HEK293 (cell line): ENCODE data around the gene XPNPEP2.

ENCODE experiments used
- CTCF ChIA-PET: fragments of 350-600 bp; formaldehyde crosslinking; extraction: SDS; loops from one replicate; lab custom pipeline; 2021; ENCODE audit warnings: antibody characterized with exemption; lab: Yijun Ruan, JAX
- POLR2A ChIA-PET: fragments of 300-600 bp; formaldehyde crosslinking; extraction: SDS; loops from one replicate; lab custom pipeline; 2020; ENCODE audit warnings: antibody characterized with exemption, inconsistent platforms; lab: Yijun Ruan, JAX
- H3K27ac ChIP-seq: fragments of 200-500 bp; sonication (Bioruptor generic); 2 replicates; pipeline ENCODE4 v1.5.1; 2014; ENCODE audit warnings: low read depth, low read length, control low read depth, inconsistent platforms; ENCODE audit errors: extremely low read depth
- H3K36me3 ChIP-seq, 2 experiments: fragments of 200-500 bp in 1 of 2; sonication (Bioruptor generic) in 1 of 2; 1 replicate in 1 of 2; 2 replicates in 1 of 2; pipeline ENCODE4 v1.5.1; 2014 to 2017; ENCODE audit warnings: inconsistent platforms in 2 of 2, low read length in 2 of 2; ENCODE audit not compliant: control insufficient read depth in 2 of 2, insufficient read depth in 1 of 2
- H3K4me1 ChIP-seq: fragments of 200-500 bp; sonication (Bioruptor generic); 2 replicates; pipeline ENCODE4 v1.5.1; 2014; ENCODE audit warnings: mild to moderate bottlenecking, low read length, inconsistent platforms; ENCODE audit not compliant: control insufficient read depth, insufficient read depth
- H3K4me3 ChIP-seq: 2 replicates; pipeline ENCODE4 v1.5.1; 2011; ENCODE audit warnings: low read depth, mild to moderate bottlenecking, control low read depth, low read length, moderate library complexity
- H3K9me3 ChIP-seq: fragments of 200-500 bp; sonication (Bioruptor generic); 2 replicates; pipeline ENCODE4 v1.5.1; 2014; ENCODE audit warnings: low read depth, low read length, inconsistent platforms; ENCODE audit not compliant: control insufficient read depth, insufficient read depth
- KLF10 ChIP-seq: fragments of 450-650 bp; IDR thresholded peaks from 2 replicates; pipeline ENCODE4 v1.5.1; 2018; ENCODE audit warnings: missing biosample characterization, mild to moderate bottlenecking, missing genetic modification characterization
- KLF16 ChIP-seq: fragments of 450-650 bp; formaldehyde crosslinking; IDR thresholded peaks from 2 replicates; pipeline ENCODE4 v1.5.1; 2017; ENCODE audit warnings: missing biosample characterization, missing genetic modification characterization
- PATZ1 ChIP-seq: fragments of 450-650 bp; formaldehyde crosslinking; IDR thresholded peaks from 2 replicates; pipeline ENCODE4 v1.5.1; 2016; ENCODE audit warnings: missing biosample characterization, missing genetic modification characterization
- RBAK ChIP-seq: fragments of 450-650 bp; formaldehyde crosslinking; IDR thresholded peaks from 2 replicates; pipeline ENCODE4 v1.5.1; 2016; ENCODE audit warnings: missing biosample characterization, missing genetic modification characterization
- YY2 ChIP-seq: fragments of 450-650 bp; formaldehyde crosslinking; IDR thresholded peaks from 2 replicates; pipeline ENCODE4 v1.5.1; 2016; ENCODE audit warnings: missing biosample characterization, missing genetic modification characterization
- ZBTB11 ChIP-seq: fragments of 450-650 bp; formaldehyde crosslinking; conservative IDR thresholded peaks from 2 replicates; pipeline ENCODE4 v1.5.1; 2016; ENCODE audit warnings: low read depth, missing biosample characterization, missing genetic modification characterization
- ZBTB17 ChIP-seq: fragments of 450-650 bp; formaldehyde crosslinking; IDR thresholded peaks from 2 replicates; pipeline ENCODE4 v1.5.1; 2016; ENCODE audit warnings: missing biosample characterization, missing genetic modification characterization
- ZBTB48 ChIP-seq: fragments of 450-650 bp; formaldehyde crosslinking; IDR thresholded peaks from 2 replicates; pipeline ENCODE4 v1.5.1; 2016; ENCODE audit warnings: missing biosample characterization, missing genetic modification characterization
- ZBTB6 ChIP-seq: fragments of 450-650 bp; formaldehyde crosslinking; IDR thresholded peaks from 2 replicates; pipeline ENCODE4 v1.5.1; 2017; ENCODE audit warnings: missing biosample characterization, missing genetic modification characterization
- ZEB2 ChIP-seq: fragments of 450-650 bp; formaldehyde crosslinking; IDR thresholded peaks from 2 replicates; pipeline ENCODE4 v1.5.1; 2016; ENCODE audit warnings: missing biosample characterization, missing genetic modification characterization
- ZNF133 ChIP-seq: fragments of 450-650 bp; formaldehyde crosslinking; IDR thresholded peaks from 2 replicates; pipeline ENCODE4 v1.5.1; 2016; ENCODE audit warnings: missing biosample characterization, missing genetic modification characterization
- ZNF148 ChIP-seq: fragments of 450-650 bp; formaldehyde crosslinking; IDR thresholded peaks from 2 replicates; pipeline ENCODE4 v1.5.0; 2017; ENCODE audit warnings: missing biosample characterization, missing genetic modification characterization, borderline replicate concordance
- ZNF341 ChIP-seq: fragments of 450-650 bp; formaldehyde crosslinking; IDR thresholded peaks from 2 replicates; pipeline ENCODE4; 2016; ENCODE audit warnings: low read depth, missing biosample characterization, missing genetic modification characterization
- ZNF394 ChIP-seq: fragments of 450-650 bp; formaldehyde crosslinking; IDR thresholded peaks from 2 replicates; pipeline ENCODE4 v1.5.1; 2016; ENCODE audit warnings: missing biosample characterization, missing genetic modification characterization, mild to moderate bottlenecking, moderate library complexity, borderline replicate concordance
- ZNF530 ChIP-seq: fragments of 450-650 bp; formaldehyde crosslinking; IDR thresholded peaks from 2 replicates; pipeline ENCODE4 v1.5.1; 2016; ENCODE audit warnings: low read depth, missing biosample characterization, missing genetic modification characterization
- ZNF544 ChIP-seq: fragments of 450-650 bp; formaldehyde crosslinking; IDR thresholded peaks from 2 replicates; pipeline ENCODE4 v1.5.0; 2017; ENCODE audit warnings: missing biosample characterization, missing genetic modification characterization
- ZNF600 ChIP-seq: fragments of 450-650 bp; formaldehyde crosslinking; IDR thresholded peaks from 2 replicates; pipeline ENCODE4 v1.5.1; 2016; ENCODE audit warnings: missing biosample characterization, missing genetic modification characterization
- ZNF639 ChIP-seq: fragments of 450-650 bp; formaldehyde crosslinking; IDR thresholded peaks from 2 replicates; pipeline ENCODE4 v1.5.1; 2016; ENCODE audit warnings: missing biosample characterization, missing genetic modification characterization
- ZNF677 ChIP-seq: fragments of 450-650 bp; IDR thresholded peaks from 2 replicates; pipeline ENCODE4 v1.5.0; 2018; ENCODE audit warnings: missing biosample characterization, mild to moderate bottlenecking, missing genetic modification characterization, moderate library complexity
- ZNF768 ChIP-seq: fragments of 450-650 bp; formaldehyde crosslinking; IDR thresholded peaks from 2 replicates; pipeline ENCODE4 v1.5.1; 2018; ENCODE audit warnings: missing biosample characterization, mild to moderate bottlenecking, missing genetic modification characterization
- ZXDB ChIP-seq: fragments of 450-650 bp; formaldehyde crosslinking; IDR thresholded peaks from 2 replicates; pipeline ENCODE4 v1.5.1; 2016; ENCODE audit warnings: missing biosample characterization, missing genetic modification characterization

The XPNPEP2 gene

GRCh38 chrX:129804806-129805205, 66.0 kb downstream of the XPNPEP2 start:
- Histone ChIP-seq H3K4me3 (no peak overlapping the region), H3K4me1 (no peaks in the 10 kb centered on the region), H3K27ac (no peak overlapping the region), H3K9me3 (no peaks in the 10 kb centered on the region), H3K36me3 (peaks cover 0 to 19% of the 10 kb centered on the region in 2 experiments)
- ChIA-PET CTCF (interaction anchor here (1.8 kb wide), 1 partner anchor 19 kb away, joined by 5 read pairs; no protein-coding TSS in a partner anchor), POLR2A (no interaction called here)
- TF ChIP-seq ZXDB (tag by site-specific recombination): no peak
- TF ChIP-seq ZBTB17: no peak
- no peak for TF ChIP-seq RBAK
- TF ChIP-seq ZNF639 (tag by site-specific recombination): no peak
- TF ChIP-seq PATZ1: no peak
- TF ChIP-seq ZBTB6 (tag by site-specific recombination): no peak
- no peak for TF ChIP-seq ZNF544 (tag by site-specific recombination)
- TF ChIP-seq ZNF148 (tag by site-specific recombination): no peak
- no peak for TF ChIP-seq ZNF341
- no peak for TF ChIP-seq ZBTB11
- no peak for TF ChIP-seq ZNF530
- no peak for TF ChIP-seq ZNF133 (tag by site-specific recombination)
- no peak for TF ChIP-seq ZEB2 (tag by site-specific recombination)
- no peak for TF ChIP-seq ZNF768 (tag by site-specific recombination)

- POLR2A ChIA-PET: no interaction called here
- Histone ChIP-seq H3K4me1 (no peaks in the 10 kb centered on the region), H3K9me3 (no peaks in the 10 kb centered on the region), H3K36me3 (peaks cover 3 to 38% of the 10 kb centered on the region in 2 experiments), H3K27ac (no peak overlapping the region), H3K4me3 (no peak overlapping the region)
- CTCF ChIA-PET: interaction anchor here (0.7 to 1.5 kb wide), 3 partner anchors 15 to 863 kb away, joined by 3 to 4 read pairs (median 3); no protein-coding TSS in a partner anchor
- TF ChIP-seq ZNF677 (no peak), ZNF600 (tag by site-specific recombination) (no peak), KLF16 (tag by site-specific recombination) (no peak), ZBTB48 (tag by site-specific recombination) (no peak), KLF10 (tag by site-specific recombination) (no peak), ZNF768 (tag by site-specific recombination) (no peak), YY2 (no peak), ZNF394 (tag by site-specific recombination) (no peak)
These were observed 69.5 kb downstream of the XPNPEP2 start for GRCh38 chrX:129808158-129808828.
